ENCODE results near the gene TFIP11. TPM values are rescaled to one million over a fixed set of nuclear protein-coding genes. Genes with fewer than 3 reads are reported as not detected.

Gene TFIP11
- total RNA-seq, 1 donor from 2014 or later: 26.2 TPM

DNA sequence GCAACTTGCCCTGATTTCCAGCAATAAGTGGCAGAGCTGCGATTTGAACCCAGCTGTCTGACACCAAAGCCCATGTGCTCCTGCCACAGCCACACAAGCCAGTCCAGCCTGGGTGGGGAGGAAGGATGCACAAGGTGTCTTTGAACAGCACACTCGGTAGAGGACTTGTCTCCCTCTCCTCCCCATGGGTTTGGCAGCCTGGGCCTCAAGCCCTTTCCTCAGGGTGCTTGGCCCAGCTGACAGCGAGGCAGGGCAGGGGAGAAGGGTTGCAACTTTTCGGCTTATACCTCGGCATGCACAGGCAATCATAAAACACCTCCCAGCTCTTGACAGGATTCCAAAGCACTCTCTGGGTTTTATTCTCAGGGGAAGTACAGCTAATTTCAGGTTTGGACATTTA lies 63.9 kb downstream of the TFIP11 start:
- Histone ChIP-seq H2AFZ (replicated peaks) (no peak overlapping the region), H3K4me3 (no peak overlapping the region), H3K9ac (no peak overlapping the region), H3K79me2 (ENCODE audit: low read depth) (no peaks in the 10 kb centered on the region), H3K27me3 (no peaks in the 10 kb centered on the region), H3K4me1 (no peaks in the 10 kb centered on the region), H3K36me3 (no peaks in the 10 kb centered on the region), H3K9me3 (ENCODE audit: low read depth) (no peaks in the 10 kb centered on the region), H4K20me1 (ENCODE audit: low read depth) (no peaks in the 10 kb centered on the region), H3F3A (ENCODE audit: low read depth) (no peaks in the 10 kb centered on the region), H3K4me2 (no peak overlapping the region), H3K27ac (no peak overlapping the region)
- Mint-ChIP-seq H3K36me3 (peaks cover 17% of the 10 kb centered on the region), H3K4me1 (peaks cover 13% of the 10 kb centered on the region), H3K9me3 (no peaks in the 10 kb centered on the region), H3K27ac (peak overlapping the region; percentile 54), H3K4me3 (no peak overlapping the region), H3K27me3 (ENCODE audit: insufficient read depth, low read depth) (peaks cover 2% of the 10 kb centered on the region)
- no peak for DNase-seq (ENCODE audit: low spot score)
- TF ChIP-seq CTCF (IDR thresholded peaks at IDR 0.05) (no peak), EZH2phosphoT487 (IDR thresholded peaks at IDR 0.05) (no peak), EZH2 (IDR thresholded peaks at IDR 0.05) (no peak)

DNA sequence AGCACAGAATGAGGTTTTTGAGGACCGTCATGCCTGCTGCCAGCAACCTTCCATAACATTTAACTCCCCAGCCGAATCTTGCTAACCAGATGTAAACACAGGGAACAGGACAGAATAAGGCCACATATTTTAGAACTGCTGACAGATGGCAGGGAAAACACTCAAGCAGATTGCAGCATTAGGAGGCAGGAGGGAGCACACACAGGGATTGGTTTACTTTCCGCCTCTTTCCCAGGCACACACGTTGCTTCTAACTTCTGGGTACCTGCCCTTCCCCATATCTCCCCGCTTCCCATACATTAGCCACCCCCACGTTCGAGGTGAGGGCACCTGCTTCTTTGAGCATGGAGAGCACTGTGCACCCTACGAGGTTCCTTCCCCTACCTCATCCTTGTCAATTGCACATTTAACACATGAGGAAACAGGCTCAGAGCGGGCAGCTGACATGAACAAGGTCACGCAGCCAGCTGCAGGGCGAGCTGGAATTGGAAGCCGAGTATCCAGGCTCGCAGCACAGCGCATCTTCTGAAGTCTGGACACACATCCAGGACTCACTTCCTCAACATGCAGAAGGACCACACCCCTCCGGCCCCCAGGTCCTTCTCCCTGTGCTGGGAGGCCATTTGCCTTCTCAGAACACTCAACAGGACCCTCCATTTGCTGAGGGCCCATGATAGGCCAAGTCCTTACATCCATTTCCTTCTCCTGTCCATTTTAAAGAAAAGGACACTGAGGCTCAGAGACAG lies 64.5 kb downstream of the TFIP11 start:
- Mint-ChIP-seq H3K4me1 (peaks cover 13% of the 10 kb centered on the region), H3K27me3 (ENCODE audit: insufficient read depth, low read depth) (peaks cover 2% of the 10 kb centered on the region)
- H2AFZ ChIP-seq (replicated peaks): no peak overlapping the region

DNA sequence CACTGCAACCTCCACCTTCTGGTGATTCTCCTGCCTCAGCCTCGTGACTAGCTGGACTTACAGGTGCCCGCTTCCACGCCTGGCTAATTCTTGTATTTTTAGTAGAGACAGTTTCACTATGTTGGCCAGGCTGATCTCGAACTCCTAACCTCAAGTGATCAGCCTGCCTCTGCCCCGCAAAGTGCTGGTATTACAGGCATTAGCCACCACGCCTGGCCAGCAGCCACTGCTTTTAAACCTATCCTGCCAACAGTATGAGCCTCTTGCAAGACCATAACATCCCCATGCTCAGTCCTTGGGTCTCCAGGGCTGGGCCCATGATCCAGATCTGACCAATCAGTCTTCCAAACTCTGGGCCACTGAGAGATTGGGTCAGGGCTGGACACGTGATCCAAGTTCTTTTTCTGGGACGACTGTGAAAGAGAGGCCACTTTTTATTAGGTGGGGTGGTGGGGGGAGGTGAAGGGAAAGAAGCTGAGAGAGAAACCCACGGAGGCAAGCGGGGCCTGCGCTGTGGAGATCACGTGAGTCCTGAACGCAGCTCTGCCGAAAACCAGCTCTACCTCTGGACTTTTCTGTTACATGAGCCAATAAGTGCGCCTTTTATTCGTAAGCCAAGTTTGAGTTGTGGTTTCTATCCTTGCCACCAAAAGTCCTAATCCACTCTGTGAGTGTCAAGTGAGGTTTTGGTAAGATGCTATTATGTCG lies 65.3 kb downstream of the TFIP11 start:
- peaks cover 13% of the 10 kb centered on the region for H3K4me1 Mint-ChIP-seq
- no peak for TF ChIP-seq EZH2phosphoT487 (IDR thresholded peaks at IDR 0.05)
- no peak for TF ChIP-seq CTCF (IDR thresholded peaks at IDR 0.05)
- no peak for TF ChIP-seq EZH2 (IDR thresholded peaks at IDR 0.05)
- peak overlapping the region; percentile 53 for H3K27ac Mint-ChIP-seq

More for the DNA sequence above, 64.5 kb downstream of the TFIP11 start:
- DNase-seq (ENCODE audit: low spot score): no peak
- Mint-ChIP-seq H3K9me3 (no peaks in the 10 kb centered on the region), H3K27ac (no peak overlapping the region), H3K4me3 (no peak overlapping the region), H3K36me3 (peaks cover 17% of the 10 kb centered on the region)
- Histone ChIP-seq H3K9ac (peak overlapping the region; percentile 27), H3K27ac (no peak overlapping the region), H3K36me3 (no peaks in the 10 kb centered on the region), H4K20me1 (ENCODE audit: low read depth) (no peaks in the 10 kb centered on the region), H3K79me2 (ENCODE audit: low read depth) (no peaks in the 10 kb centered on the region), H3K4me1 (no peaks in the 10 kb centered on the region), H3K27me3 (no peaks in the 10 kb centered on the region), H3K9me3 (ENCODE audit: low read depth) (no peaks in the 10 kb centered on the region), H3K4me3 (no peak overlapping the region), H3F3A (ENCODE audit: low read depth) (no peaks in the 10 kb centered on the region), H3K4me2 (no peak overlapping the region)
- no peak for TF ChIP-seq CTCF (IDR thresholded peaks at IDR 0.05)
- no peak for TF ChIP-seq EZH2phosphoT487 (IDR thresholded peaks at IDR 0.05)
- TF ChIP-seq EZH2 (IDR thresholded peaks at IDR 0.05): no peak

More for the DNA sequence above, 65.3 kb downstream of the TFIP11 start:
- Histone ChIP-seq H3K27ac (no peak overlapping the region), H4K20me1 (ENCODE audit: low read depth) (no peaks in the 10 kb centered on the region), H2AFZ (replicated peaks) (no peak overlapping the region), H3K27me3 (no peaks in the 10 kb centered on the region), H3K79me2 (ENCODE audit: low read depth) (no peaks in the 10 kb centered on the region), H3F3A (ENCODE audit: low read depth) (no peaks in the 10 kb centered on the region), H3K36me3 (no peaks in the 10 kb centered on the region), H3K4me2 (no peak overlapping the region), H3K9me3 (ENCODE audit: low read depth) (no peaks in the 10 kb centered on the region), H3K4me3 (no peak overlapping the region), H3K4me1 (no peaks in the 10 kb centered on the region), H3K9ac (peak overlapping the region; percentile 27)
- H3K9me3 Mint-ChIP-seq: no peaks in the 10 kb centered on the region
- peak overlapping the region; percentile 69 for H3K4me3 Mint-ChIP-seq
- H3K36me3 Mint-ChIP-seq: peaks cover 12% of the 10 kb centered on the region
- no peak for DNase-seq (ENCODE audit: low spot score)
- H3K27me3 Mint-ChIP-seq (ENCODE audit: insufficient read depth, low read depth): peaks cover 2% of the 10 kb centered on the region
